PFSK-1 (cell line): Measurements from ENCODE around the gene STARD3NL.

Experiments used
- FOXP2 ChIP-seq: optimal IDR thresholded peaks from 2 replicates; pipeline ENCODE3; 2011; ENCODE audit warnings: borderline replicate concordance, control low read depth, inconsistent platforms; ENCODE audit not compliant: insufficient read depth; ENCODE audit errors: extremely low read length, extremely low read depth
- POLR2AphosphoS5 ChIP-seq: IDR thresholded peaks from 2 replicates; pipeline ENCODE4 v1.6.1; 2012; ENCODE audit warnings: low read depth, mild to moderate bottlenecking, control low read depth, low read length, moderate library complexity
- SIN3A ChIP-seq: IDR thresholded peaks from 2 replicates; pipeline ENCODE4 v1.6.1; 2012; ENCODE audit warnings: mild to moderate bottlenecking, low read length, moderate library complexity, borderline replicate concordance; ENCODE audit not compliant: insufficient read depth
- TAF1 ChIP-seq: IDR thresholded peaks from 2 replicates; pipeline ENCODE4 v1.6.1; 2012; ENCODE audit warnings: low read length, control low read depth, borderline replicate concordance; ENCODE audit not compliant: insufficient read depth
- TF ChIP-seq, protein P1 (sequence below), 2 experiments: IDR thresholded peaks; 2 replicates each; pipeline versions ENCODE4 v1.6.1 to v1.8.0; 2011 to 2012; ENCODE audit warnings: low read depth in 2 of 2, low read length in 2 of 2, control low read depth in 1 of 2, inconsistent platforms in 1 of 2, mild to moderate bottlenecking in 1 of 2, moderate library complexity in 1 of 2; ENCODE audit not compliant: insufficient read depth in 1 of 2

DNA sequence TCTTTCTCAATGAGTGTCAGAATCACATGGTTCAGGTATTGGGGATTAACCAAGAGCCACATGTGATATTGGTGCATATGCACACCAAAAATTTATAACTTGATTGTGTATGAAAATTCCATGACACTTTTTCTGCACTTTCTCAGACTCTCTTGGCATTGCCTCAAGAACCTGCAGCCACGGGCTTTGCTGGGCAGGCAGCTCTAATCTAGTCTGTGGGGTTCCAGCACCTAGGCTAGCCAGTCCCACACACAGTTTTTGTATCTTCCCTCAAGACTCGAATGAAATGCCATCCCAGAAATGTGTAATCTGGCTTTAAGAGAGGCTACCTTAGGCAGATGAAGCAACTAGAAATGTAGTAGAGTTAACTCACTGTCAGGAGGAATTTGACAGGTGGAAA, 21.7 kb downstream of the STARD3NL start:
- TF ChIP-seq POLR2AphosphoS5: no peak
- TF ChIP-seq SIN3A: no peak
- TF ChIP-seq, protein P1, sequence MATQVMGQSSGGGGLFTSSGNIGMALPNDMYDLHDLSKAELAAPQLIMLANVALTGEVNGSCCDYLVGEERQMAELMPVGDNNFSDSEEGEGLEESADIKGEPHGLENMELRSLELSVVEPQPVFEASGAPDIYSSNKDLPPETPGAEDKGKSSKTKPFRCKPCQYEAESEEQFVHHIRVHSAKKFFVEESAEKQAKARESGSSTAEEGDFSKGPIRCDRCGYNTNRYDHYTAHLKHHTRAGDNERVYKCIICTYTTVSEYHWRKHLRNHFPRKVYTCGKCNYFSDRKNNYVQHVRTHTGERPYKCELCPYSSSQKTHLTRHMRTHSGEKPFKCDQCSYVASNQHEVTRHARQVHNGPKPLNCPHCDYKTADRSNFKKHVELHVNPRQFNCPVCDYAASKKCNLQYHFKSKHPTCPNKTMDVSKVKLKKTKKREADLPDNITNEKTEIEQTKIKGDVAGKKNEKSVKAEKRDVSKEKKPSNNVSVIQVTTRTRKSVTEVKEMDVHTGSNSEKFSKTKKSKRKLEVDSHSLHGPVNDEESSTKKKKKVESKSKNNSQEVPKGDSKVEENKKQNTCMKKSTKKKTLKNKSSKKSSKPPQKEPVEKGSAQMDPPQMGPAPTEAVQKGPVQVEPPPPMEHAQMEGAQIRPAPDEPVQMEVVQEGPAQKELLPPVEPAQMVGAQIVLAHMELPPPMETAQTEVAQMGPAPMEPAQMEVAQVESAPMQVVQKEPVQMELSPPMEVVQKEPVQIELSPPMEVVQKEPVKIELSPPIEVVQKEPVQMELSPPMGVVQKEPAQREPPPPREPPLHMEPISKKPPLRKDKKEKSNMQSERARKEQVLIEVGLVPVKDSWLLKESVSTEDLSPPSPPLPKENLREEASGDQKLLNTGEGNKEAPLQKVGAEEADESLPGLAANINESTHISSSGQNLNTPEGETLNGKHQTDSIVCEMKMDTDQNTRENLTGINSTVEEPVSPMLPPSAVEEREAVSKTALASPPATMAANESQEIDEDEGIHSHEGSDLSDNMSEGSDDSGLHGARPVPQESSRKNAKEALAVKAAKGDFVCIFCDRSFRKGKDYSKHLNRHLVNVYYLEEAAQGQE (IDR thresholded peaks at IDR 0.05; ENCODE audit: insufficient read depth in 1 of 2, low read depth in 2 of 2, low read length in 2 of 2): no peak
- TF ChIP-seq TAF1: no peak
- TF ChIP-seq FOXP2: no peak
